NCI-H1694 (cell line): Measurements from ENCODE around the gene TRAK1.

ENCODE experiments used
- DNase-seq: peaks from one replicate; lab custom pipeline; 2025; lab: John Stamatoyannopoulos, UW

Gene TRAK1

DNA sequence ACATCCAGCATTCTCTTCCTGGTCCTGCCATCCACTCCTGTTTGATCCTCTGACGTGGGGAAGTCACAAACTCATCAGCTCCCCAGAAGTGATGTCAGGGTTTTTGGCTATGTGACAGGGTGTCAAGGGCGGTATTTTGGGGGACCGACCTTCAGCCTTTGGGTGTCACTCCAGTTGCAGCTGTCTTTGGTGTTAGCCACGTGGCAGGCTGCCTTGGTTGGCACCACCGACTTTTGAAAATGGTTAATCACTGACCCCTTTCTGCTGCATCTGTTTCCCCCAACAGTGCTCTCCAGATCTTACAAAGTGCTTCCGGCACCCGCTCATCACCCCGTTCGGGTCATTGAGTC lies 86.6 kb downstream of the TRAK1 start:
- no peak for DNase-seq

GRCh38 chr3:42179110-42179725 lies 88.1 kb downstream of the TRAK1 start:
- no peak for DNase-seq

GRCh38 chr3:42180901-42181300 lies 89.7 kb downstream of the TRAK1 start:
- no peak for DNase-seq

DNA sequence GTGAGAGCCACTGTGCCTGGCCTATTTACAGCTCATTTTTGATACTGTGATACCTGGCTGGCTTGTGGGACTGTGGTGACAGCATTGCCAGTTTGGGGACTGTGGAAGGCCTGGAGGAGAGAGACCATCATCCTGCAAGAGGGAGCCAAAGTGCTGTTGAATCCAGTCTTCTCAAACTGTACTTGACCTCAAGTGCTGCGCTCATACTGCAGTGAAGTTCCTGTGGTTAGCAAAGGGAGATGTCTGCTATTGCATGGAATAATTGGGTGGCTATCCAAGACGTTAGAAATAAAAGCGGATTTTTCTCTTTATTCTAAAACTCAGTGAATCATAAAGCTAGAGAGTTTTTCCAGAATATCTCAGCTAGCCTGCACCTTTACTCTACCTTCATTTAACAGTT lies 91.4 kb downstream of the TRAK1 start:
- DNase-seq, result no peak

- DNase-seq, result no peak
Measured at GRCh38 chr3:42183991-42184632, 93.0 kb downstream of the TRAK1 start.

GRCh38 chr3:42184651-42185443 lies 93.7 kb downstream of the TRAK1 start:
- no peak for DNase-seq

DNA sequence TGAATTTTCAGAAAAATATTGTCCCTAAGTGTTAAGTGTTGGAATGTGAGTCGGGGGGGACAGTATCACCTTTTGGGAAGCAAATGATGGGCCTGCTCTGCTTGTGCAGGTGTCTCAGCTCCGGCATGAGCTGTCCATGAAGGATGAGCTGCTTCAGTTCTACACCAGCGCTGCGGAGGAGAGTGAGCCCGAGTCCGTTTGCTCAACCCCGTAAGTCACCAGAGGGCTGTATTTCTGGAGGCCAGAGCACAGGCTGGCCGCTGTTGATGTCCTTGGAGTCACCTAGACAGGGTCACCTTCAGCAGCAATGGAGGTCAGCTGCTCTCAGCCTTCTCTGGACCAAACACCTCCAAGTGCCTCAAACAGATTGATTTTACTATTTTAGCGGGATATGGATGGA lies 96.8 kb downstream of the TRAK1 start:
- no peak for DNase-seq

DNA sequence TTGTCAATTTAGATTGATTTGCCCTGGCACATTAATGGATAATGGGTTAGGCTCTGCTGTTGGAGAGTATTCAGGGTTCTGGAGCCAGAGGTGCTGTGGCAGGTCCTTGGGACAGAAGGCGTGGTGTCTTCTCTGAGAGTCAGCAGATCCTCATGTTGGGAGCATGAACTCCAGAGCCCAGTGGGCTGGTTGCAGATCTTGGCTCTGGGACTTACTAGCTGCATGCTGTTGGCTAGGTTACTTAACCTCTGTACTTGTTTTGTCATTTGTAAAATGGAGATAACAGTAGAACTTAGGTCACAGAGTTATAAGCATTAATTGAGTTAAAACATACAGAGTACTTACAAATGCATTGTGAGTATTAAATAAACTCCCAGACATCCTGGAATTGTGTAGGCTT lies 97.2 kb downstream of the TRAK1 start:
- DNase-seq, result no peak

- DNase-seq, result no peak
Measured at GRCh38 chr3:42189001-42189460, 97.9 kb downstream of the TRAK1 start.

DNA sequence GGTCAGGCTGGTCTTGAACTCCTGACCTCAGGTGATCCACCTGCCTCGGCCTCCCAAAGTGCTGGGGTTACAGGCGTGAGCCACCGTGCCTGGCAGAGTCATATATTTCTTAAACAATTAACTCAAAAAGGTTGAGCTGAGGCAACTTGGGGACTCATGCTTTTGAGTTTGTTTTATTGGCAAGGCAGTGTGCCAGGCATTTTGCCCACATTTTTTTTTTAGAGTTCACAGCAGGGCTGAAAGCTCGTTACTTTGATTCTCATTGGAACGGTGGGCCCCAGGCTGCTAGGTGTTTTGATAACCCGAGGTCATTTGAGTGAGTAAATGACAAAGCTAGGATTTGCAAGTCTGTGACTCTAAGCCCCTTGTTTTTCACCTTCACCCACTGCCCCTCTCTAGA lies 98.6 kb downstream of the TRAK1 start:
- DNase-seq, result no peak

- peak; percentile 27 for DNase-seq
Measured at GRCh38 chr3:42190701-42191442, 99.7 kb downstream of the TRAK1 start.

DNA sequence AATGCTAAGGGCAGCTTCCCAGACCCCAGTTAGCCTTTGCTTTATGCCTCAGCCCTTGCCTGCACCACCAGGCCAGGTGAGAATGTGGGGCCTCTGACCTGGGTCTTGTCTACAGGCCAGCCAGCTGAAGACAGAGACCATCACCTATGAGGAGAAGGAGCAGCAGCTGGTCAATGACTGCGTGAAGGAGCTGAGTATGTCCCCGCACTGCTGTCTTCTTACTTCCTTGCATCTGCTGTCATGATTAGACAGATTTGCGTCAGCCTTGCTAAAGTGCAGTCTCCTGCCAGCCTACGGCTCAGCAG lies 100.2 kb downstream of the TRAK1 start:
- DNase-seq, result no peak

DNA sequence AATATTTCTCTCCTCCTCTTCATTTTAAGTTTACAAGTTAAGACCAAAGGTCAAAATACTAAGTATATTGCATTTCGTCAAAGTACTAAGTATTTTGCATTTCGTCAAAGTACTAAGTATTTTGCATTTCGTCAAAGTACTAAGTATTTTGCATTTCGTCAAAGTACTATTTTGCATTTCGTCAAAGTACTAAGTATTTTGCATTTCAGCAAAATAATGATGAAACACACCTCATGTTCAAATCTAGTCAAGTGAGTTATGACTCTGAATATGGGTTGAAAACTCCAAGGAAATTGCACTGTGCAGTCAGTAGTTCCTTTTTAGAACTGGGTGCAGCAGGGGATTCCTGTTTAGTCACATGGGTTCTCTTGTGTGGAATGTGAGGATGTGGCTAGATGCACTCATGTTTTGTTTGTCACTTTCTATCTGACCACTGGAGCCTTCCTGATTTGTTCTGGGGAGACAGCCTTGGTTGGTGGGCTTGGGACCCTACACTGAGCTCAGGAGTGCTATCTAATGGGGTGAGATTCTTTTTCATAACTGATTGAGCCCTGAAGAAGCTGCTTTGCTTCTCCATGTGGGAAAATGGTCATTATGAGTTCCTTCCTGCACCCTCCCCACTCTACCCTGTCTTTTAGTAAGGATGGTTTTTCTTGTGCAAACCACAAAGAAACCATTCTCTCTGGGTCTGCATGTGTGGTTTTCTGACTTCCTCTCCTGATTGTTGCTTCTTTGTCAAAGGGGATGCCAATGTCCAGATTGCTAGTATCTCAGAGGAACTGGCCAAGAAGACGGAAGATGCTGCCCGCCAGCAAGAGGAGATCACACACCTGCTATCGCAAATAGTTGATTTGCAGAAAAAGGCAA lies 101.4 kb downstream of the TRAK1 start:
- no peak for DNase-seq

DNA sequence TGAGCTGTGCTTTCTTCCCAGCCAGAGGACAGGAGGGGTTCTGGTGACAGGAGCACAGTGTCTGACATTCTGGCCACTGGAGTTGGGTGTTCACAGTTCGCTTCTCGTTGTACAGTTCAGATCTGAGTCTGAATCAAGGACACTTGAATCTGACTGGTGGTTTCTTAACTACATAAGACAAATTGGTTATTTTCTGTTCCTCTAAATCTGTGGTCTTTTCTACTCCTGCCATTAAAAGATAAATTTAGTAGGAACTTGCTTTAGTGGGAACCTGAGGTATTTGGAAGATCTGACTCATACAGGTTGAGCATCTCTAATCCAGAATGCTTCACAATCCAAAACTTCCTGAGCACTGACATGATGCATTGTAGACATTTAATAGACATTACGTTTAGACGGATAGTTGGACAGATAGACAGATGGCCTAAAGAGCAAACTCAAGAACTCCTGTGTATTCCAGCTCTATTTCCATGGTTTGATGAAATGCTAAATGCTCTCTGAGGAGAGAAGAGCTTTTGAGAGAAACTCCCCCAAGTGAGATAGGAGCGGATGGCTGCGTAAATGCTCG lies 103.9 kb downstream of the TRAK1 start:
- DNase-seq, result no peak

DNA sequence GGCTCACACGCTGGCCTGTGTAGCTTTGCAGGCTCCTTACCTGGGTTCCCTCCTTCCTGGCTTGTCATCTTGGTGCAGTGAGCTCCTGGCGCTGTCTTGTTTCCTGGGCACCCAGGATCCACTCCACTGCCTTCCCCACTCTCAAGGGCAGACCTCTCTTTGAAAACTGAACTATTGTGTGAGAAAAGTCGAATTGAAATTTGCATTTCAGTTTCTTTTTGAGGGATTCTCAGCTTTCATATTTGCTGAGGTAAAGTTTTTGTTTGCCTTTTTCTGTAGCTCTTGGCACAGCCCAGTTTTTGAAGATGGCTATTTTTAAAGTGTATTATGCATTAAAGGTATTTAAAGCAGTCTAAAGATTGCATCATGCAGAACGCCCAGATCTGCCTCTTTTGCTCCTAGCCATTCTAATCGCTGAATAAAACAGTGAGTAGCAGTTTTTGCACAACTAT lies 104.7 kb downstream of the TRAK1 start:
- no peak for DNase-seq

DNA sequence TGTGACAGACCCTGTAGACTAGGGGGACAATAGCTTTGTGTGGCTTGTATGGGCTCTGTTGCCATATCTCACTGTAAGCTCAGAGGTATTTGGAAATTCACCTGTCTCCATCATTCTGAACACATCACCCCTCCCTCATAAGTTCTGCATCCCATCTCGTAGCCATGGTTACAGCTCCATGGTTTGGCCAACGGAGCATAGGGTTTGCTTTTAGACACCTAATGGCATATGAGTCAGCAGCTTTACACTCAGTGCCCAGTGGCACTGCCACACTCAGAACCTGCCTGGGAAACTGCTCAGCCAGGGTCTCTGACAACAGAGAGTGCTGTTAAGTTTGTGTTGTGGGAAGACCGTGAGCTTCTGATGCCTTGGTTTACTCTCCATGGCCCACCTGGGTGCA lies 107.6 kb downstream of the TRAK1 start:
- DNase-seq, result no peak

GRCh38 chr3:42202217-42202865 lies 111.2 kb downstream of the TRAK1 start:
- no peak for DNase-seq

DNA sequence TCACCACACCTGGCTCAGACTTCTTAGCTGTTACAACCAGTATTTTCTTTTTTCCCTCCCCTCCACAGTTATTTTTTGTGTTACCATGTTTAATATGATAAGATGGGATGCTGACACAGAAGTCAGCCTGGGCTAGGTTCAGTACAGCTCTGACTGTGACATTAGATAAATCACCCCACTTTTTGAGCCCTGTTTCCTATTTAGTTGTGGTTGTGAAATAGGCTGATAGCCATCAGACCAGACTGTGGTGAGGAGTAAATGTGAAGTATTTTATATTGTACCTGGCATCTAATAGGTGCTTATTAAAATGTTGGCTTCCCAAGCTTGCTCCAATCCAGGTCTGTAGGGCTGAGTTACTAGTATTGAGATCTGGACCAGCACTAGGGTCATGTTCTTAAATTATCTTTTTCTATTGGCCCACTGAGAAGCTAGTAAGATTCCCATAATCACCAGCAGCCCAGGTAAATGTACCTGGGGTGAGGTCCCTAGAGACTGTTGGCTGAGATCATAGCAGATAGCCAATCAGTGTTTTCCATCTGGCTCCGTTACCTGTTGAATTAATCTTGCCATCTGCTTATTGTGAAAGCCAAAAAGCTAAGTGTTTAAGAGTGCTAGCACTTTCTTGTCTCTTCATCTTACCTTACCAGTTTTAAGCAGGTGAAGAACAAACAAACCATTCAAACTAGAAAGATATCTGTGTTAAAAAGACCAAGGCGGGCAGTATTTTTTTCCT lies 113.9 kb downstream of the TRAK1 start:
- DNase-seq, result no peak

GRCh38 chr3:42205800-42206514 lies 114.8 kb downstream of the TRAK1 start:
- DNase-seq, result no peak

- no peak for DNase-seq
Measured at GRCh38 chr3:42209917-42210316, 118.8 kb downstream of the TRAK1 start.
